Gastrocnemius medialis (tissue), 4 donors: ENCODE results near the gene BOD1L1. TPM values are rescaled to one million over a fixed set of nuclear protein-coding genes. Genes with fewer than 3 reads are reported as not detected.

Experiments
- ATAC-seq, 2 donors: fragments of 150-250 bp; one replicate each; pipeline ENCODE4 v1.9.1; 2016
- DNase-seq, 2 donors: peaks; one replicate each; pipeline ENCODE4 v3.0.0-alpha.2; 2019
- H3K27ac ChIP-seq, 4 donors: fragments of 200-600 bp; sonication (generic); 1 replicate in 1 of 4; 2 replicates in 3 of 4; pipeline ENCODE4 v1.5.1; 2016 to 2018; ENCODE audit warnings: mild to moderate bottlenecking in 2 of 4, moderate library complexity in 1 of 4
- H3K27me3 ChIP-seq, 3 donors: fragments of 200-600 bp; sonication (generic) in 2 of 3; 1 replicate in 1 of 3; 2 replicates in 2 of 3; pipeline versions ENCODE4 v1.5.1 to v1.6.0; 2016 to 2019; ENCODE audit warnings: mild to moderate bottlenecking in 1 of 3, moderate library complexity in 1 of 3
- H3K36me3 ChIP-seq, 2 donors: fragments of 200-600 bp; sonication (generic) in 1 of 2; one replicate each; pipeline ENCODE4 v1.5.1; 2017 to 2018
- H3K4me1 ChIP-seq, 2 donors: fragments of 200-600 bp; sonication (generic) in 1 of 2; one replicate each; pipeline ENCODE4 v1.5.1; 2016 to 2017; ENCODE audit warnings: mild to moderate bottlenecking in 2 of 2
- H3K4me3 ChIP-seq, 4 donors: fragments of 200-600 bp; sonication (generic) in 3 of 4; 1 replicate in 1 of 4; 2 replicates in 3 of 4; pipeline ENCODE4 v1.5.1; 2016 to 2019; ENCODE audit warnings: mild to moderate bottlenecking in 2 of 4
- H3K9me3 ChIP-seq, 3 donors: fragments of 200-600 bp; sonication (generic) in 2 of 3; 1 replicate in 1 of 3; 2 replicates in 2 of 3; pipeline ENCODE4 v1.5.1; 2016 to 2019
- POLR2A ChIP-seq, 2 donors: fragments of 450-650 bp; IDR thresholded peaks; one replicate each; pipeline ENCODE4 v1.6.1; 2017; ENCODE audit warnings: antibody characterized with exemption in 2 of 2, mild to moderate bottlenecking in 2 of 2, moderate library complexity in 2 of 2
- in situ Hi-C, 4 donors: fragments of 200-750 bp; cut with MboI; loops; one replicate each; pipeline versions ENCODE4 v1.15.0 to v1.8.0; 2017; ENCODE audit warnings: low sequenced_read_pairs in 4 of 4
- intact Hi-C: fragments of 100-400 bp; cut with DNase I; formaldehyde crosslinking; loops from one replicate; pipeline ENCODE4 v1.15.1; 2023; ENCODE audit warnings: low total_unique reads
- total RNA-seq, 4 donors: library from RNA; depleted of rRNA; stranded (reverse); fragments of >200 nt; gene quantifications; one replicate each; pipeline versions ENCODE4 v1.1.0 to v1.2.3, GENCODE V29; 2016
- TF ChIP-seq, protein P1 (sequence below), 5 experiments: fragments of 450-650 bp in 3 of 5; fragments of 200-600 bp in 2 of 5; sonication (generic) in 2 of 5; IDR thresholded peaks in 4 of 5; conservative IDR thresholded peaks in 1 of 5; 1 replicate in 4 of 5; 2 replicates in 1 of 5; pipeline ENCODE4 v1.5.1; 2016 to 2019; ENCODE audit warnings: antibody characterized with exemption in 5 of 5, mild to moderate bottlenecking in 3 of 5, moderate library complexity in 3 of 5

BOD1L1 gene
- total RNA-seq, 4 donors from 2014 or later = 11.9 to 14.7 (median 13.0) TPM

DNA sequence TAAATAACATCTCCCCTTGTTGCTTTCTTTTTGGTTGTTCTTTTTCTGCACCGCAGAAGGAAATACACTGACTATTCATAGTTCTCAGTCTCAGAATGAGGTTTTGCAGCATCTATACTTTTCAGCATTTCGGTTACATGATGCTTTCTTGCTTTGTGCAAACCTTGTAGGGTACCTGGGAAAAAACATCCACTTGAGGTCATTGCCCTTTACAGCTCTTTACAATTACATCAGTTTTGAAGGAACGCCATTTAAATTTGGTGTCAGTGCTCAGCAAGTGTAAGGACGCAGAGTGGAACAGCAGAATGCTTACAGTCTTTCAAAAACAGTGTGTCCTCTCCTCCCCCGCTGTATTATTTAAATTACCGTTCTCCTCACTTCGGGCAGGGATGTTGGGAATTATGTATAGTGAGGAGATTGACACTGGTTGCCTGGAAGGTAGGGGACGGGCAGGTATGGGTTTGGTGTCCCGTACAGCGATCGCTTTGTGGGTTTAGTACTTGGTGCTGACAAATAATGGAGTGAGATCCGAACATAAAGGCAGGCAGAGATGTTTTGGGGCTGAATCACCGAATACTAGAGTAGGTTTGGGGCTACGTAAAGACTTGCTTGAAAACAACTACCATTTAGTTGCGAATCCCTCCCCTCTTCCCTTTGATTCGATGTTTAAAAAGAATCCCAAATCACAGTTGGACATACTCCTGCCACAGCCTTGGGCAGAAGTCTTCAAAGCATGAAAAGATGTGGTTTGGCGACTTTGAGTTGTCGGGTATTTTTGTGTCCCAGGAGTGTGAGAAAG lies 81.2 kb downstream of the BOD1L1 start:
- Histone ChIP-seq H3K9me3 (peaks cover 0 to 7% (median 0%) of the 10 kb centered on the region in 3 donors), H3K27me3 (peaks cover 93 to 99% (median 94%) of the 10 kb centered on the region in 3 donors), H3K27ac (no peak overlapping the region), H3K4me1 (peaks cover 15 to 29% of the 10 kb centered on the region in 2 donors), H3K36me3 (no peaks in the 10 kb centered on the region), H3K4me3 (peak overlapping the region in 1 of 4 donors; percentile 45)
- no peak for DNase-seq
- TF ChIP-seq, protein P1, sequence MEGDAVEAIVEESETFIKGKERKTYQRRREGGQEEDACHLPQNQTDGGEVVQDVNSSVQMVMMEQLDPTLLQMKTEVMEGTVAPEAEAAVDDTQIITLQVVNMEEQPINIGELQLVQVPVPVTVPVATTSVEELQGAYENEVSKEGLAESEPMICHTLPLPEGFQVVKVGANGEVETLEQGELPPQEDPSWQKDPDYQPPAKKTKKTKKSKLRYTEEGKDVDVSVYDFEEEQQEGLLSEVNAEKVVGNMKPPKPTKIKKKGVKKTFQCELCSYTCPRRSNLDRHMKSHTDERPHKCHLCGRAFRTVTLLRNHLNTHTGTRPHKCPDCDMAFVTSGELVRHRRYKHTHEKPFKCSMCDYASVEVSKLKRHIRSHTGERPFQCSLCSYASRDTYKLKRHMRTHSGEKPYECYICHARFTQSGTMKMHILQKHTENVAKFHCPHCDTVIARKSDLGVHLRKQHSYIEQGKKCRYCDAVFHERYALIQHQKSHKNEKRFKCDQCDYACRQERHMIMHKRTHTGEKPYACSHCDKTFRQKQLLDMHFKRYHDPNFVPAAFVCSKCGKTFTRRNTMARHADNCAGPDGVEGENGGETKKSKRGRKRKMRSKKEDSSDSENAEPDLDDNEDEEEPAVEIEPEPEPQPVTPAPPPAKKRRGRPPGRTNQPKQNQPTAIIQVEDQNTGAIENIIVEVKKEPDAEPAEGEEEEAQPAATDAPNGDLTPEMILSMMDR (IDR thresholded peaks at IDR 0.05 in 4 of 5, conservative IDR thresholded peaks at IDR 0.05 in 1 of 5) = no peak
- TF ChIP-seq POLR2A (IDR thresholded peaks at IDR 0.05) = no peak
- ATAC-seq = no peak
- intact Hi-C loops = no loop called here
- in situ Hi-C loops = loop anchor here (5.0 to 25.0 kb wide), 4 partner anchors 694 to 812 kb away; no protein-coding TSS in a partner anchor

DNA sequence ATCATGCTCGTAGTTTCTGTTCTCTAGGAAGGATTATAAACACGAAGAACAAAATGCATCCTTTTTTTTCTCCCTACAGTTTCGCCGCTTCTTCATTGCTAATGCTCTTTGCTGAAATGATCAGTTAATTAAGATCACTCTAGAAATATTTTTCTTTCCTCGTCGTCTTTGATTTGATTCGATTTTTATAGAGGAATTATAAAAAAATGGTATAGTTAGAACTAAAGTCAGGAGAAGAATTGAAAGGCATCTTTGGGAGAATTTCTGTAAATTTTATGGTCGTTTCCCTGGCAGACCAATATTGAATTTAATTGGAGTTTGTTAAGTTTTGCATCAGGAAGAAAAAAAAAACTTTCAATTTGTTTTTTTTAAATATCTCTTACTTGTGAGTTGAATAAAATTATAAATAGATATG lies 82.1 kb downstream of the BOD1L1 start:
- Histone ChIP-seq H3K36me3 (no peaks in the 10 kb centered on the region), H3K27me3 (peaks cover 98 to 100% (median 99%) of the 10 kb centered on the region in 3 donors), H3K4me1 (peaks cover 15 to 29% of the 10 kb centered on the region in 2 donors), H3K4me3 (peak overlapping the region in 3 of 4 donors; percentile 58 to 68 (median 60)), H3K27ac (no peak overlapping the region), H3K9me3 (no peaks in the 10 kb centered on the region)
- intact Hi-C loops (no loop called here), in situ Hi-C loops (loop anchor here (5.0 to 25.0 kb wide), 4 partner anchors 693 to 811 kb away; no protein-coding TSS in a partner anchor)
- no peak for TF ChIP-seq POLR2A (IDR thresholded peaks at IDR 0.05)
- TF ChIP-seq, protein P1 (IDR thresholded peaks at IDR 0.05 in 4 of 5, conservative IDR thresholded peaks at IDR 0.05 in 1 of 5) = no peak
- ATAC-seq = no peak
- DNase-seq = no peak

DNA sequence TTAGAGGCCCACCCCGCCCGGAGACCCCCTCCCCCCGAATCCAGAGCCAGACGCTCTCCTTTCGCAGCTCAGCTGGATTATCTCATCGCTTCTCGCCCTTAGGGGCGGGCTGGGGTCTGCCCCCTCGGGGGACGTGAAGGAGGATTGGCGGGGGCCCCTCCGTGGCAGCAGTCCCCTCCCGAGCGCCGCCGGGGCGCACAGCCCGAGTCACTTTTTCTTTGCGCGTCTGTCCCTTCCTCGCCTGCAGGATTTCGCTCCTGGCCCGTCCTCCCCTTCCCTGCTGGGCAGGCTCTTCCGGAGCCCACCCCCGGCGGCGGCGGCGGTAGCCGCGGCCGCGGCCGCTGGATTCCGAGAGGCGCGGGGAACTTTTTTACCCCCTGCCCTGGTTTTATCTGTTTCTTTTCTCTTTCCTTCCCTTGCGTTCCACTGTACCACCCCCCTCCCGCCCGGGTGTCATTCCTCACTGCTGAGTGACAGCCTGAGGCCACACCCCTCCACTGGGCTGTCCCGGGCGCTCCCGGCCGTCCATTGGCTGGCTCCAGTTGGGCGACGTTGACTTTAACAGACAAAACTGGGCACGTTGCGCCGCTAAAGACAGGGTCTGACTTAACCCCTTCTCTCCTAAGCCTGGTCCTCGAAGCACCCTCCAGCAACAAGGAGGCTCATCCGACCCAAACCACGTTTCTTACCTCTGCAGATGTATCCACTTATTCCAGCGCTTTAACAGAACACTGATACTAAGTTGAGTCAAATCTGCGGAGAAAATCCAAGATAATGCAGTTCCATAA lies 82.7 kb downstream of the BOD1L1 start:
- ATAC-seq = no peak
- in situ Hi-C loops (loop anchor here (5.0 to 25.0 kb wide), 4 partner anchors 692 to 810 kb away; no protein-coding TSS in a partner anchor), intact Hi-C loops (no loop called here)
- Histone ChIP-seq H3K9me3 (no peaks in the 10 kb centered on the region), H3K27me3 (peaks cover 98 to 100% (median 99%) of the 10 kb centered on the region in 3 donors), H3K4me1 (peaks cover 17 to 35% of the 10 kb centered on the region in 2 donors), H3K4me3 (peak overlapping the region; percentile 42 to 68 (median 59)), H3K36me3 (no peaks in the 10 kb centered on the region), H3K27ac (no peak overlapping the region)
- no peak for DNase-seq
- TF ChIP-seq, protein P1 (IDR thresholded peaks at IDR 0.05 in 4 of 5, conservative IDR thresholded peaks at IDR 0.05 in 1 of 5) = no peak
- TF ChIP-seq POLR2A (IDR thresholded peaks at IDR 0.05) = no peak

DNA sequence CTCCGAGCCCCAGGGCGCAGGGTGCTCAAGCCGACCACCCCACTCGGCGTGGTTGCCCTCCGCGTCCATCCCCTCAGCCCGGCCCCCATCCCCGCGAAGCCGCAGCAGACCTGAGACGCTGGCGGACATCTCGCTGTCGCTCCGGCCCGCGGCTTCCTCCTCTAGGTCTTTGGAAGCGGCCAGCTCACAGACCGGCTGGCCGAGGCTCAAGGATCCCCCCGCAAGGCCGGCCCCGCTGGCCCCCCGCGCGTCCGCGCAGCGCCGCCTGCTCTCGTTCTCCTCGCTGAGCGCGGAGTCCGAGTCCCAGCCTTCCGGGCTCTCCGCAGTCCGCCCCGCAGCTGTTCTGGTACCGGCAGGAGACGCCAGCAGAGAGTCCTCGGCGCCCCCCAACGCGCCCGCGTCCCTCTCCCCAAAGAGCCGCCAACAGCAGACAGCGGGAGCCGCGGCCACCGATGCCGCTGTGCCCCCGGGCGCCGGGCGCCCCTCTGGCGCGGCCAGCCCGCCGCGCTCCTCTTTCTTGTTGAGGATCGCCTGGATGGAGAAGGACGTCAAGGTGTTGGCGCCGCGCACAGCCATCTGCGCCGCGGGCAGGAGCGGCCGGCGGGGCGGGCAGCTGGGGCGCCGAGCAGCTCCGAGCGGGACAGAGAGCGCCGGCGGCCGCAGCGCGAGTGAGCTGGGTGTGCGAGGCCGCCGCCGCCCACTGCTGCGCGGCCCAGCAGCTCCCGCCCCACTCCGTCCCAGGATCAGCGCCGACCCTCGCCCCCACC lies 83.5 kb downstream of the BOD1L1 start, which contains the start of gene NKX3-2:
Gene NKX3-2, minus strand, starts transcription at position 670 of the 767 bp plus-strand sequence. Its CDS starts 94 bp downstream, at position 576.
- no peaks in the 10 kb centered on the region for H3K9me3 ChIP-seq
- in situ Hi-C loops = loop anchor here in 2 of 4 donors (10.0 to 25.0 kb wide), 2 partner anchors 807 to 809 kb away; no protein-coding TSS in a partner anchor
- TF ChIP-seq, protein P1 (IDR thresholded peaks at IDR 0.05 in 4 of 5, conservative IDR thresholded peaks at IDR 0.05 in 1 of 5) = no peak
- no peak for TF ChIP-seq POLR2A (IDR thresholded peaks at IDR 0.05)
- no peak within 1 kb of the TSS for H3K27ac ChIP-seq
- no peak for DNase-seq
- no peaks in the 10 kb centered on the region for H3K36me3 ChIP-seq
- no peak for ATAC-seq
- H3K4me1 ChIP-seq = peaks cover 22 to 38% of the 10 kb centered on the region in 2 donors
- intact Hi-C loops = no loop called here
- peak within 1 kb of the TSS; percentile 42 to 68 (median 59) for H3K4me3 ChIP-seq
- peaks cover 98 to 100% (median 99%) of the 10 kb centered on the region in 3 donors for H3K27me3 ChIP-seq
